Peyer's patch (tissue), 4 donors: ENCODE results near the gene SLC28A1. TPM values are rescaled to one million over a fixed set of nuclear protein-coding genes. Genes with fewer than 3 reads are reported as not detected.
A peak's percentile ranks its signal among the peaks of the same experiment; 100 is the strongest.

Source experiments
- DNase-seq, 3 donors: peaks; one replicate each; pipeline ENCODE4 v3.0.0-alpha.2; 2017 to 2019
- H3K27ac ChIP-seq, 4 donors: fragments of 200-600 bp; sonication (generic); one replicate each; pipeline ENCODE4 v1.5.1; 2016 to 2019
- H3K27me3 ChIP-seq, 2 donors: fragments of 200-600 bp; sonication (generic); one replicate each; pipeline ENCODE4 v1.5.1; 2019
- H3K36me3 ChIP-seq, 3 donors: fragments of 200-600 bp; sonication (generic); one replicate each; pipeline ENCODE4 v1.5.1; 2016 to 2019
- H3K4me1 ChIP-seq, 4 donors: fragments of 200-600 bp; sonication (generic); one replicate each; pipeline ENCODE4 v1.5.1; 2016 to 2019
- H3K4me3 ChIP-seq, 4 donors: fragments of 200-600 bp; sonication (generic); 1 replicate in 3 of 4; 2 replicates in 1 of 4; pipeline ENCODE4 v1.5.1; 2016 to 2019; ENCODE audit warnings: mild to moderate bottlenecking in 1 of 4
- H3K9me3 ChIP-seq, 4 donors: fragments of 200-600 bp; sonication (generic); one replicate each; pipeline ENCODE4 v1.5.1; 2016 to 2019; ENCODE audit warnings: mild to moderate bottlenecking in 1 of 4
- POLR2A ChIP-seq, 2 donors: fragments of 450-650 bp; IDR thresholded peaks; one replicate each; pipeline ENCODE4 v1.5.1; 2017; ENCODE audit warnings: antibody characterized with exemption in 2 of 2, mild to moderate bottlenecking in 2 of 2, moderate library complexity in 2 of 2
- total RNA-seq, 4 donors: library from RNA; depleted of rRNA; stranded (reverse); fragments of >200 nt; gene quantifications; one replicate each; pipeline ENCODE4 v1.1.0, GENCODE V29; 2016
- TF ChIP-seq, protein P1 (sequence below), 6 experiments: fragments of 450-650 bp in 4 of 6; fragments of 200-600 bp in 2 of 6; sonication (generic) in 1 of 6; IDR thresholded peaks; one replicate each; pipeline ENCODE4 v1.5.1; 2017 to 2019; ENCODE audit warnings: antibody characterized with exemption in 6 of 6, mild to moderate bottlenecking in 3 of 6, moderate library complexity in 1 of 6

Gene SLC28A1, protein sequence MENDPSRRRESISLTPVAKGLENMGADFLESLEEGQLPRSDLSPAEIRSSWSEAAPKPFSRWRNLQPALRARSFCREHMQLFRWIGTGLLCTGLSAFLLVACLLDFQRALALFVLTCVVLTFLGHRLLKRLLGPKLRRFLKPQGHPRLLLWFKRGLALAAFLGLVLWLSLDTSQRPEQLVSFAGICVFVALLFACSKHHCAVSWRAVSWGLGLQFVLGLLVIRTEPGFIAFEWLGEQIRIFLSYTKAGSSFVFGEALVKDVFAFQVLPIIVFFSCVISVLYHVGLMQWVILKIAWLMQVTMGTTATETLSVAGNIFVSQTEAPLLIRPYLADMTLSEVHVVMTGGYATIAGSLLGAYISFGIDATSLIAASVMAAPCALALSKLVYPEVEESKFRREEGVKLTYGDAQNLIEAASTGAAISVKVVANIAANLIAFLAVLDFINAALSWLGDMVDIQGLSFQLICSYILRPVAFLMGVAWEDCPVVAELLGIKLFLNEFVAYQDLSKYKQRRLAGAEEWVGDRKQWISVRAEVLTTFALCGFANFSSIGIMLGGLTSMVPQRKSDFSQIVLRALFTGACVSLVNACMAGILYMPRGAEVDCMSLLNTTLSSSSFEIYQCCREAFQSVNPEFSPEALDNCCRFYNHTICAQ
- total RNA-seq, result 100 to 1,000 TPM in 1 of 4 donors, 10 to 100 TPM in 2, 1 to 10 TPM in 1; 4.1 to 111 (median 64.3) TPM

DNA sequence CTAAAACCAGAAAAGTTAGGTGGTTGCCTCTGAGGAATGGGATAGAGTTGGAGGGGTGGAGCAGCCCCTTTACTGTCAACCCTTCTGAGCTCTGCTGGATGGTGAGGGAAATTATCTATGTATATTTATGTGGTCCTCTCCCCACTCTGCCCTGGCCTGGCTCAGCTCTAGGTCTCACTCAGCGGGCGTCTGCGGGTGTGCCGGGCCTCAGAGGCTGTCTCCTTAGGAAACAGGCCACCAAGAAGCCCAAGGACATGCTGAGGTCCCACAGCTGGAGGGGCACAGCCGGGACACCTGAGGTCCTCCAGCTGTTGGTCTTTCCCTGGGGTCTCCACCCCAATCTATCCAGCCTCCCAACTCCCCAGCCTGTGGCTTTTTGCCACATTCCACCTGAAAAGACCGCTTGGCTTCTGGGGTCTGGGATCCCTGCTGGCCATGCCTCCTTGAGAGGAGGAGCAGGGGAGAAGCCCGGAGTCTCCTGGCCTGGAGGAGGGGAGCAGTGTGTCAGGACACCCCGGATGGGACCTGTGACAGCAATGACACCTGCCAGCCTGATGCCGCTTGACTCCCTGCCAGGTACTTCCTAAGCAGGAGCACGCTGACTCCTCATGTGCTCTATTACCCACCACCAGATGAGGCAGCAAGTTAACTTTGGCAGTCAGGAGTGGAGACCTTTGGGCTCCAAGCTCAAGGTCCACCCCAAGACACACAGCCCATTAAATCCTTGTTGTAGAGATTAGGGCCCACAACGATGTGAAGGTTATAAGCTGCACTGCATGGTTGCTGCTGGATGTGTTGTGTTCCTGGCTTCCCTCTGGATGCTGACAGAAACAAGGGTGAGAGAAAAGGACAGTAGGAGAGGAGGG lies at the start of gene SLC28A1:
SLC28A1 (plus strand) TSS at position 747 of the 866 bp plus-strand sequence. CDS start 3,099 bp downstream, outside the sequence.
- Histone ChIP-seq H3K4me1 (peaks cover 0 to 2% (median 0%) of the 10 kb centered on the region in 4 donors), H3K27me3 (no peaks in the 10 kb centered on the region), H3K4me3 (peak within 1 kb of the TSS in 2 of 4 donors; percentile 39 to 50), H3K36me3 (no peaks in the 10 kb centered on the region), H3K9me3 (no peaks in the 10 kb centered on the region), H3K27ac (peak within 1 kb of the TSS in 3 of 4 donors; percentile 46 to 77 (median 67))
- DNase-seq, result peak in 2 of 3 donors; percentile 81 to 87
- peak; percentile 74 for TF ChIP-seq POLR2A (IDR thresholded peaks at IDR 0.05)
- TF ChIP-seq, protein P1, sequence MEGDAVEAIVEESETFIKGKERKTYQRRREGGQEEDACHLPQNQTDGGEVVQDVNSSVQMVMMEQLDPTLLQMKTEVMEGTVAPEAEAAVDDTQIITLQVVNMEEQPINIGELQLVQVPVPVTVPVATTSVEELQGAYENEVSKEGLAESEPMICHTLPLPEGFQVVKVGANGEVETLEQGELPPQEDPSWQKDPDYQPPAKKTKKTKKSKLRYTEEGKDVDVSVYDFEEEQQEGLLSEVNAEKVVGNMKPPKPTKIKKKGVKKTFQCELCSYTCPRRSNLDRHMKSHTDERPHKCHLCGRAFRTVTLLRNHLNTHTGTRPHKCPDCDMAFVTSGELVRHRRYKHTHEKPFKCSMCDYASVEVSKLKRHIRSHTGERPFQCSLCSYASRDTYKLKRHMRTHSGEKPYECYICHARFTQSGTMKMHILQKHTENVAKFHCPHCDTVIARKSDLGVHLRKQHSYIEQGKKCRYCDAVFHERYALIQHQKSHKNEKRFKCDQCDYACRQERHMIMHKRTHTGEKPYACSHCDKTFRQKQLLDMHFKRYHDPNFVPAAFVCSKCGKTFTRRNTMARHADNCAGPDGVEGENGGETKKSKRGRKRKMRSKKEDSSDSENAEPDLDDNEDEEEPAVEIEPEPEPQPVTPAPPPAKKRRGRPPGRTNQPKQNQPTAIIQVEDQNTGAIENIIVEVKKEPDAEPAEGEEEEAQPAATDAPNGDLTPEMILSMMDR (IDR thresholded peaks at IDR 0.05), result peak in 2 of 6 experiments; percentile 17 to 24

DNA sequence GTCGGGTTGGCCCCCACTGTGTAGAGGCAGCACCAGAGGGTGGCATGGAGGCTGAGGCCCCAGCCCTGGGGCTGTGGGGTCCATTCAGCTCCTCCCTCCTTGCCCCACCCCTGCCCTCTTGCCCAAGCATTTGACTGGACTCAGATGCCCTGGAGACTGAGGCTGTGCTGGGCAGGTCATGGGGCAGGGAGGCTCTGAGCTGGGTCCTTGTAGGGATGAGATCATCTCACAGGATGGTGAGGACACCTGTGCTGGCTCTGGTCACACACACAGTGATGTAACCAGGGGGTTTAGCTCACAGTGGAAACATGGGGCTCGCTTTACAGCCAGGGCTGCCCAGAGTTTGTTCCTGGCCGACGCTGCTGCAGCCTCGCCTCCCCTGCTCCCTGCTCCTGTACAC lies 49.5 kb upstream of the SLC28A1 start:
- TF ChIP-seq POLR2A (IDR thresholded peaks at IDR 0.05), result no peak
- TF ChIP-seq, protein P1 (IDR thresholded peaks at IDR 0.05), result no peak
- no peak overlapping the region for H3K4me3 ChIP-seq
- no peaks in the 10 kb centered on the region for H3K36me3 ChIP-seq
- no peak for DNase-seq
- no peaks in the 10 kb centered on the region for H3K4me1 ChIP-seq
- H3K27ac ChIP-seq, result no peak overlapping the region
- no peaks in the 10 kb centered on the region for H3K27me3 ChIP-seq
- no peaks in the 10 kb centered on the region for H3K9me3 ChIP-seq

DNA sequence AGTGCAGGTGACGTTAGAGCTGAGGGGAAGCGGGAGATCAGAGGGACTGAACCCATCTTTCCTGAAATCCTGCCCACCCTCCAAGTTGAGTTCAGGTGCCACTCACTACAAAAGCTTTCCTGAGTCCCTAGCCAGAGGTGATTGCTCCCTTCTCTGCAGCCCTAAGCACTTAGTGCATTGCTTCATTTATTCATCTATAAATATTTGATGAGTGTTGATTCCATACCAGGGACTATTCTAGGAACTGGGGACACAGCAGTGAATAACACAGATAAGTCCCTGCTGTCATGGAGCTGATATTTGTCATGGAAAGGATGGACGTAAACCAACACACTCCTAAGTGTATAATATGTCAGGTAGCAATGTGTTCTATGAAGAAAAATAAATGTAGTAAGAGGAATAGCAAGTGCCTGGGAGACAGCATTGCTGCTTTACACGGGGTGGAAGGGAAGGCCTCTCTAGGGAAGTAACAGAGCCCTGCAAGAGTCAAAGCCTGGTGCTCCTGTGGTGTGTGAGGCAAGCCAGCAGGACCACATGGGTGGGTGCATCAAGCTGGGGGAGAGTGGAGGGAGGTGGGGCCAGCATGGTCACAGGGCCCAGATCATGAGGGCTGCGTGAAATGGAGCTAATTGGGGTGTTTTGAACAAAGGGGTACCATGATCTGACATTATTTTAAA lies 48.7 kb upstream of the SLC28A1 start:
- no peaks in the 10 kb centered on the region for H3K27me3 ChIP-seq
- H3K9me3 ChIP-seq, result no peaks in the 10 kb centered on the region
- TF ChIP-seq POLR2A (IDR thresholded peaks at IDR 0.05), result no peak
- TF ChIP-seq, protein P1 (IDR thresholded peaks at IDR 0.05), result no peak
- peaks cover 0 to 6% (median 1%) of the 10 kb centered on the region in 4 donors for H3K4me1 ChIP-seq
- no peak overlapping the region for H3K27ac ChIP-seq
- H3K36me3 ChIP-seq, result no peaks in the 10 kb centered on the region
- DNase-seq, result no peak
- H3K4me3 ChIP-seq, result no peak overlapping the region

DNA sequence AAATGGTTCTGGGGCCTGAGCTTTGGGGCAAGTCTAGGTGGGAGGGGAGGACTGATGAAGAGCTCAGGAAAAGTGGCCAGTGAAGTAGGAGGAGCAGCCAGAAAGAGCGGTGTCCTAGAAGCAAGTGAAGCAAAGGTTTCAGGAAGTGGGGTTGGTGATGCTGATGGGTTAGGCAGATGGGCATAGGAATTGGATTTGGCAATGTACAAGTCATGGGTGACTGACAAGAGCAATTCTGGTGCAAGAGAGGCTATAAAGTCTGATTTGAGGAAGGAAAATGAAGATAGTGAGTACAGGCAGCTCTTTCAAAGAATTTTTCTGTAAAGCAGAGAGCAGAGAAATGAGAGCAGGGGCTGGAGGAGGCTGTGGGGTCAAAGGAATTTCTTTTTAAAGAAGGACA lies 47.6 kb upstream of the SLC28A1 start:
- TF ChIP-seq, protein P1 (IDR thresholded peaks at IDR 0.05), result no peak
- no peak for TF ChIP-seq POLR2A (IDR thresholded peaks at IDR 0.05)
- Histone ChIP-seq H3K9me3 (no peaks in the 10 kb centered on the region), H3K36me3 (no peaks in the 10 kb centered on the region), H3K4me1 (peaks cover 0 to 6% (median 1%) of the 10 kb centered on the region in 4 donors), H3K27me3 (no peaks in the 10 kb centered on the region), H3K27ac (no peak overlapping the region), H3K4me3 (no peak overlapping the region)
- DNase-seq, result no peak

GRCh38 chr15:84839714-84840113 lies 44.7 kb upstream of the SLC28A1 start:
- Histone ChIP-seq H3K27ac (peak overlapping the region in 1 of 4 donors; percentile 75), H3K4me1 (peaks cover 0 to 6% (median 1%) of the 10 kb centered on the region in 4 donors), H3K27me3 (no peaks in the 10 kb centered on the region), H3K4me3 (no peak overlapping the region), H3K36me3 (no peaks in the 10 kb centered on the region), H3K9me3 (no peaks in the 10 kb centered on the region)
- TF ChIP-seq, protein P1 (IDR thresholded peaks at IDR 0.05), result no peak
- TF ChIP-seq POLR2A (IDR thresholded peaks at IDR 0.05), result no peak
- no peak for DNase-seq
